Measurements from ENCODE around the gene MX2.

DNA sequence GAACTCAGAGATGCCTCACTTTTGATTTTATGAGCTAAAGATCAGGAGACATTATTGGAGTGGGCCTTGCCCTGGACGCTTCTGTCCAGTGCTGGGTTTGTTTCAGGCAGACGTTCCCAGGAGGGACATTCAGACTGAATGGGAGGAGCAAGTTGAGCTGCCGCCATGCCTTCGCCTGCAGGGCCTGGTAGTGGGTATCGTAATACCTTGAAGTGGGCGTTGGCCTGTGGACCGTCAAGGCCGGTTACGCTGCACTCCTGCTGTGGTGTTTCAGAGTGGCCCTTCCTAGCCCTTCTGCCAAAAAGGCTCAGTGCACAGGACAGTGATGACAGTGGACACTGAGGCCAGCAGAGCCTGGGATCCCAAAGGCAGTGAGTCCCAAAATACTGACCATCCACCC lies 43.6 kb upstream of the MX2 start:
- TF ChIP-seq, protein P1, sequence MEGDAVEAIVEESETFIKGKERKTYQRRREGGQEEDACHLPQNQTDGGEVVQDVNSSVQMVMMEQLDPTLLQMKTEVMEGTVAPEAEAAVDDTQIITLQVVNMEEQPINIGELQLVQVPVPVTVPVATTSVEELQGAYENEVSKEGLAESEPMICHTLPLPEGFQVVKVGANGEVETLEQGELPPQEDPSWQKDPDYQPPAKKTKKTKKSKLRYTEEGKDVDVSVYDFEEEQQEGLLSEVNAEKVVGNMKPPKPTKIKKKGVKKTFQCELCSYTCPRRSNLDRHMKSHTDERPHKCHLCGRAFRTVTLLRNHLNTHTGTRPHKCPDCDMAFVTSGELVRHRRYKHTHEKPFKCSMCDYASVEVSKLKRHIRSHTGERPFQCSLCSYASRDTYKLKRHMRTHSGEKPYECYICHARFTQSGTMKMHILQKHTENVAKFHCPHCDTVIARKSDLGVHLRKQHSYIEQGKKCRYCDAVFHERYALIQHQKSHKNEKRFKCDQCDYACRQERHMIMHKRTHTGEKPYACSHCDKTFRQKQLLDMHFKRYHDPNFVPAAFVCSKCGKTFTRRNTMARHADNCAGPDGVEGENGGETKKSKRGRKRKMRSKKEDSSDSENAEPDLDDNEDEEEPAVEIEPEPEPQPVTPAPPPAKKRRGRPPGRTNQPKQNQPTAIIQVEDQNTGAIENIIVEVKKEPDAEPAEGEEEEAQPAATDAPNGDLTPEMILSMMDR (conservative IDR thresholded peaks at IDR 0.05 in 1 of 2, IDR thresholded peaks at IDR 0.05 in 1 of 2; ENCODE audit: extremely low read depth in 1 of 2, insufficient read depth in 1 of 2, low read depth in 1 of 2, low read length in 2 of 2) = no peak
- no peak for TF ChIP-seq EZH2 (IDR thresholded peaks at IDR 0.05; ENCODE audit: borderline replicate concordance, low read length)
